Neural progenitor cell (in vitro differentiated cells): ENCODE measurements around the gene VAPA. TPM values are rescaled to one million over a fixed set of nuclear protein-coding genes. Genes with fewer than 3 reads are reported as not detected.

ENCODE experiments used
- DNase-seq: peaks from one replicate; pipeline ENCODE4 v3.0.0-alpha.2; 2016; ENCODE audit warnings: low spot score
- H2AFZ ChIP-seq: fragments of 200-600 bp; sonication (generic); replicated peaks from 2 replicates; pipeline ENCODE4 v1.6.1; 2016; ENCODE audit warnings: antibody characterized with exemption
- H3F3A ChIP-seq: fragments of 200-600 bp; sonication (generic); 2 replicates; pipeline ENCODE4 v1.6.1; 2016; ENCODE audit warnings: antibody characterized with exemption, low read depth
- H3K27ac ChIP-seq: fragments of 200-600 bp; sonication (generic); 2 replicates; pipeline ENCODE4 v1.5.1; 2016; ENCODE audit warnings: mild to moderate bottlenecking
- H3K27me3 ChIP-seq: fragments of 200-600 bp; sonication (generic); 2 replicates; pipeline ENCODE4 v1.6.1; 2016; ENCODE audit warnings: mild to moderate bottlenecking, moderate library complexity
- H3K36me3 ChIP-seq: fragments of 200-600 bp; sonication (generic); 2 replicates; pipeline ENCODE4 v1.5.1; 2016
- H3K4me1 ChIP-seq: fragments of 200-600 bp; sonication (generic); 2 replicates; pipeline ENCODE4 v1.6.1; 2016; ENCODE audit warnings: mixed run types
- H3K4me2 ChIP-seq: fragments of 200-600 bp; sonication (generic); 2 replicates; pipeline ENCODE4 v1.6.1; 2016
- H3K4me3 ChIP-seq: fragments of 200-600 bp; sonication (generic); 2 replicates; pipeline ENCODE4 v1.5.1; 2016
- H3K79me2 ChIP-seq: fragments of 200-600 bp; sonication (generic); 2 replicates; pipeline ENCODE4 v1.6.1; 2016; ENCODE audit warnings: low read depth
- H3K9ac ChIP-seq: fragments of 200-600 bp; sonication (generic); 2 replicates; pipeline ENCODE4 v1.6.1; 2016
- H3K9me3 ChIP-seq: fragments of 200-600 bp; sonication (generic); 2 replicates; pipeline ENCODE4 v1.5.1; 2016; ENCODE audit warnings: low read depth
- H4K20me1 ChIP-seq: fragments of 200-600 bp; sonication (generic); 2 replicates; pipeline ENCODE4 v1.6.1; 2016; ENCODE audit warnings: low read depth
- H3K27ac Mint-ChIP-seq: 3 replicates; pipeline ENCODE4 v1.8.0; 2021; ENCODE audit warnings: mixed read lengths
- H3K27me3 Mint-ChIP-seq: 2 replicates; pipeline ENCODE4 v1.8.0; 2022; ENCODE audit warnings: low read depth, mild to moderate bottlenecking, inconsistent platforms, moderate library complexity, mixed read lengths; ENCODE audit not compliant: insufficient read depth
- H3K36me3 Mint-ChIP-seq: 3 replicates; pipeline ENCODE4 v1.8.0; 2021; ENCODE audit warnings: mixed read lengths
- H3K4me1 Mint-ChIP-seq: 3 replicates; pipeline ENCODE4 v1.8.0; 2021; ENCODE audit warnings: mixed read lengths
- H3K4me3 Mint-ChIP-seq: 3 replicates; pipeline ENCODE4 v1.8.0; 2021; ENCODE audit warnings: mild to moderate bottlenecking, moderate library complexity, mixed read lengths
- H3K9me3 Mint-ChIP-seq: 3 replicates; pipeline ENCODE4 v1.8.0; 2020; ENCODE audit warnings: mixed read lengths
- CTCF ChIP-seq: fragments of 200-600 bp; sonication (generic); IDR thresholded peaks from 2 replicates; pipeline ENCODE4 v1.5.1; 2017; ENCODE audit warnings: antibody characterized with exemption, mild to moderate bottlenecking
- EZH2 ChIP-seq: fragments of 200-600 bp; sonication (generic); IDR thresholded peaks from 2 replicates; pipeline ENCODE4 v1.6.1; 2017; ENCODE audit warnings: antibody characterized with exemption, mild to moderate bottlenecking, moderate library complexity
- EZH2phosphoT487 ChIP-seq: fragments of 200-600 bp; sonication (generic); IDR thresholded peaks from 2 replicates; pipeline ENCODE4 v1.6.1; 2017; ENCODE audit warnings: antibody characterized with exemption
- total RNA-seq: library from RNA; depleted of rRNA; stranded (reverse); fragments of >200 nt; gene quantifications from 2 replicates; pipeline ENCODE4 v1.2.3, GENCODE V29; 2015; ENCODE audit warnings: low replicate concordance

VAPA gene
- total RNA-seq, 1 donor from 2014 or later = 285 TPM

- Histone ChIP-seq H3K4me2 (no peak overlapping the region), H3K9me3 (no peaks in the 10 kb centered on the region), H4K20me1 (peaks cover 26% of the 10 kb centered on the region), H3K27ac (no peak overlapping the region), H3K79me2 (peaks cover 67% of the 10 kb centered on the region), H3K36me3 (peaks cover 14% of the 10 kb centered on the region), H3K4me3 (no peak overlapping the region), H3K9ac (no peak overlapping the region), H3K4me1 (no peaks in the 10 kb centered on the region), H3F3A (no peaks in the 10 kb centered on the region), H2AFZ (no peak overlapping the region), H3K27me3 (no peaks in the 10 kb centered on the region)
- Mint-ChIP-seq H3K4me1 (no peaks in the 10 kb centered on the region), H3K27me3 (peaks cover under 1% of the 10 kb centered on the region), H3K36me3 (peaks cover 20% of the 10 kb centered on the region), H3K9me3 (no peaks in the 10 kb centered on the region), H3K4me3 (no peak overlapping the region), H3K27ac (no peak overlapping the region)
- TF ChIP-seq EZH2 (no peak), EZH2phosphoT487 (no peak), CTCF (no peak)
- no peak for DNase-seq
Observed at GRCh38 chr18:9934274-9934673, 20.5 kb downstream of the VAPA start.

GRCh38 chr18:9941103-9941502 is 27.3 kb downstream of the VAPA start:
- Histone ChIP-seq H3K27me3 (no peaks in the 10 kb centered on the region), H3K79me2 (peaks cover 38% of the 10 kb centered on the region), H3K4me2 (no peak overlapping the region), H3K9ac (no peak overlapping the region), H2AFZ (no peak overlapping the region), H3F3A (no peaks in the 10 kb centered on the region), H3K27ac (no peak overlapping the region), H3K4me1 (no peaks in the 10 kb centered on the region), H3K36me3 (peaks cover 27% of the 10 kb centered on the region), H3K4me3 (no peak overlapping the region), H3K9me3 (no peaks in the 10 kb centered on the region), H4K20me1 (peaks cover 4% of the 10 kb centered on the region)
- no peak for DNase-seq
- no peaks in the 10 kb centered on the region for H3K4me1 Mint-ChIP-seq
- H3K27me3 Mint-ChIP-seq = no peaks in the 10 kb centered on the region
- no peaks in the 10 kb centered on the region for H3K9me3 Mint-ChIP-seq
- no peak overlapping the region for H3K27ac Mint-ChIP-seq
- H3K36me3 Mint-ChIP-seq = peaks cover 28% of the 10 kb centered on the region
- TF ChIP-seq EZH2phosphoT487 (no peak), EZH2 (no peak), CTCF (no peak)
- H3K4me3 Mint-ChIP-seq = no peak overlapping the region

DNA sequence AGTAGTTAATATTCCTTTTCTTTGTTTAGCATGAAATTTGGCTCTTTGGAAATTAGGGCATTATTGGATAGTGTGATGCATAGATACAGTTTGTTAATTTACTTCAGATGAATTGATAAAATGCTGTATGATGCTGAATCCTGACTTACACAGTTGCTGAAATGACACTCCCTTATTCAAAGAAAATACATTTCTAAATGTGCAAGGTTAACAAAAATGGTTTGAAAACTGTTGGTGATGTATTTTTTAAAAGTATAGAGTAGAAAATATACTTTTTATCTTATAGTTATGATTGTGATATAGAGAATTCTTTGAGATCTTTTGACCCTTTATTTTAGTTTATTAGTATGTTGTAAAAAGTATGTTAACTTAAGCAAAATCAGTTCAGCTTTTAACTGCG is 27.8 kb downstream of the VAPA start:
- Mint-ChIP-seq H3K36me3 (peaks cover 29% of the 10 kb centered on the region), H3K9me3 (no peaks in the 10 kb centered on the region), H3K4me3 (no peak overlapping the region), H3K4me1 (no peaks in the 10 kb centered on the region), H3K27ac (no peak overlapping the region), H3K27me3 (no peaks in the 10 kb centered on the region)
- Histone ChIP-seq H3K36me3 (peaks cover 27% of the 10 kb centered on the region), H3K79me2 (peaks cover 38% of the 10 kb centered on the region), H3K4me3 (no peak overlapping the region), H2AFZ (no peak overlapping the region), H3K9me3 (no peaks in the 10 kb centered on the region), H3K27me3 (no peaks in the 10 kb centered on the region), H3K27ac (no peak overlapping the region), H3K4me1 (no peaks in the 10 kb centered on the region), H4K20me1 (peaks cover 4% of the 10 kb centered on the region), H3K9ac (no peak overlapping the region), H3K4me2 (no peak overlapping the region), H3F3A (no peaks in the 10 kb centered on the region)
- TF ChIP-seq CTCF (no peak), EZH2 (no peak), EZH2phosphoT487 (no peak)
- no peak for DNase-seq
